ENCODE results near the gene OR2D3. TPM values are rescaled to one million over a fixed set of nuclear protein-coding genes. Genes with fewer than 3 reads are reported as not detected.
"Not testable (repeated sequence)": the region's sequence is repeated elsewhere in the genome, so short reads cannot be mapped to it uniquely, and the experiment has no call there.

Gene OR2D3
- total RNA-seq, 4 donors from 2014 or later: not detected

DNA sequence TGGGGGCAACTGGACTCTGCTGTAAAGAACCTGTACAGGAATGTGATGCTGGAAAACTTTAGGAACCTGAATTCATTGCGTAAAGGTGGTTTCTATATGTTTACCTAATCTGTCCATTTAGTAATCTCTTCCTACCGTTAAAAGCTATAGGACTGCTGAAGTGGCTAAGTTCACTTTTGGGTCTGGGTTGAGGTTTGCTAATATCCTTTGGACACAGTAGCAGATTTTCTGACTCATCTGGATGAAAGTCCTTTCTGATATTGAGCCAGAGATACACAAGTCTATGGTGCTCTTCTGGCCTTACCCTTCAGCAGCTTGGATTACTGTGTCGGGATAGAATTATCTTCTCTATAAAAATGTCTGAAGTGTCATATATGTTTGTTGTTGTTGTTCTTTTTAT, 22.3 kb downstream of the OR2D3 start:
- no peak overlapping the region for H3K27ac ChIP-seq
- H3K4me1 ChIP-seq: no peaks in the 10 kb centered on the region
- DNase-seq: no peak
- H3K9me3 ChIP-seq: no peaks in the 10 kb centered on the region
- TF ChIP-seq, protein P1, sequence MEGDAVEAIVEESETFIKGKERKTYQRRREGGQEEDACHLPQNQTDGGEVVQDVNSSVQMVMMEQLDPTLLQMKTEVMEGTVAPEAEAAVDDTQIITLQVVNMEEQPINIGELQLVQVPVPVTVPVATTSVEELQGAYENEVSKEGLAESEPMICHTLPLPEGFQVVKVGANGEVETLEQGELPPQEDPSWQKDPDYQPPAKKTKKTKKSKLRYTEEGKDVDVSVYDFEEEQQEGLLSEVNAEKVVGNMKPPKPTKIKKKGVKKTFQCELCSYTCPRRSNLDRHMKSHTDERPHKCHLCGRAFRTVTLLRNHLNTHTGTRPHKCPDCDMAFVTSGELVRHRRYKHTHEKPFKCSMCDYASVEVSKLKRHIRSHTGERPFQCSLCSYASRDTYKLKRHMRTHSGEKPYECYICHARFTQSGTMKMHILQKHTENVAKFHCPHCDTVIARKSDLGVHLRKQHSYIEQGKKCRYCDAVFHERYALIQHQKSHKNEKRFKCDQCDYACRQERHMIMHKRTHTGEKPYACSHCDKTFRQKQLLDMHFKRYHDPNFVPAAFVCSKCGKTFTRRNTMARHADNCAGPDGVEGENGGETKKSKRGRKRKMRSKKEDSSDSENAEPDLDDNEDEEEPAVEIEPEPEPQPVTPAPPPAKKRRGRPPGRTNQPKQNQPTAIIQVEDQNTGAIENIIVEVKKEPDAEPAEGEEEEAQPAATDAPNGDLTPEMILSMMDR (IDR thresholded peaks at IDR 0.05): no peak
- no peak for TF ChIP-seq POLR2A (IDR thresholded peaks at IDR 0.05)
- 91 to 94% methylated on average over 3 of the region's 3 CpGs for WGBS, 2 donors
- H3K36me3 ChIP-seq: no peaks in the 10 kb centered on the region
- no peaks in the 10 kb centered on the region for H3K27me3 ChIP-seq
- H3K4me3 ChIP-seq: no peak overlapping the region
- intact Hi-C loops (cut with DNase I): no loop called here

DNA sequence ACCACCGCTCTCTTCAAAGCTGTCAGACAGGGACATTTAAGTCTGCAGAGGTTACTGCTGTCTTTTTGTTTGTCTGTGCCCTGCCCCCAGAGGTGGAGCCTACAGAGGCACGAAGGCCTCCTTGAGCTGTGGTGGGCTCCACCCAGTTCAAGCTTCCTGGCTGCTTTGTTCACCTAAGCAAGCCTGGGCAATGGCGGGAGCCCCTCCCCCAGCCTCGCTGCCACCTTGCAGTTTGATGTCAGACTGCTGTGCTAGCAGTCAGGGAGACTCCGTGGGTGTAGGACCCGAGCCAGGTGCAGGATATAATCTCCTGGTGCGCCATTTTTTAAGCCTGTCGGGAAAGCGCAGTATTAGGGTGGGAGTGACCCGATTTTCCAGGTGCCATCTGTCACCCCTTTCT, 33.4 kb downstream of the OR2D3 start:
- H3K4me1 ChIP-seq; H3K36me3 ChIP-seq; H3K9me3 ChIP-seq; H3K27ac ChIP-seq; H3K27me3 ChIP-seq; DNase-seq; H3K4me3 ChIP-seq; intact Hi-C loops (cut with DNase I): not testable (repeated sequence)
- 87% methylated on average over 6 of the region's 10 CpGs; no CpG with 5 or more reads in 1 of the 2 donors for WGBS, 2 donors

DNA sequence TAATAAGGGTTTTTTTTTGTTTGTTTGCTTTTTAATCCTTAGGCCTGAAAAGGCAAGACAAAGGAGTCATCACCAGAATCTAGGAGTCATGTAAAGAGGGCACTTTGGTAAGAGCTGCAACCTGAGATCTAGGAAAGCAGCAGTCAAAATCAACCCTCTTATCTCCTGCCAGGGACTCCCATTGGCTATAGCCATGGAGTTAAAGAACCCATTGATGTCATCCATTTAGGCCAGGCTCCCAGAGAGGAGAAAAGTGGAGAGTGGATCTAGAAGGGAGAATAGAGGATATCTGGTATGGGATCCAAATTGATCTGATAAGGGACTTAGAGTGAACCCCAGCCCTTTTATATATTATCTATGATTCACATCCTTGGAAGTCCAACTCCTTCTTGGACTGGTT, 41.3 kb downstream of the OR2D3 start:
- no peak for TF ChIP-seq POLR2A (IDR thresholded peaks at IDR 0.05)
- TF ChIP-seq, protein P1 (IDR thresholded peaks at IDR 0.05): no peak
- Histone ChIP-seq H3K9me3 (no peaks in the 10 kb centered on the region), H3K27me3 (no peaks in the 10 kb centered on the region), H3K36me3 (no peaks in the 10 kb centered on the region), H3K4me1 (no peaks in the 10 kb centered on the region), H3K27ac (no peak overlapping the region), H3K4me3 (no peak overlapping the region)
- DNase-seq: no peak
- intact Hi-C loops (cut with DNase I): no loop called here

DNA sequence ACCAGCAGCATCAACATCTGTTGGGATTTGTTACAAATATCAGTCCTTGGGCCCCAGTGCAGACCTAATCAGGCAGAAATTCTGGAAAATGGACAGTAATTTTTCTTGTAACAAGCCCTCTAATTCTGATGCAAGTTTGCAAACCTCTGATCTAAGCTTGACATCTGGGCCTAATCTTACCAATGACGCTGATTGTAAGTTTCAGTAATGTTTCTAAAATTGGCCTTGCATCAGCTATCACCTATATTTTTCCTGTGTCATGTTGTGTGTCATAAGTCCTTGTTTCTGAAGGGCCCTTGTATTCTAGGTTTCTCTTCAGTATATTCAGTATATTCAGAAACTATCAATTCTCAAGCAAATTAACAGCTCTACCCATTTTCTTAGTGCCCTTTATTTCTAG, 41.9 kb downstream of the OR2D3 start:
- 94 to 96% methylated on average over 1 of the region's 1 CpG for WGBS, 2 donors
- H3K4me3 ChIP-seq: no peak overlapping the region
- no peaks in the 10 kb centered on the region for H3K36me3 ChIP-seq
- no peaks in the 10 kb centered on the region for H3K4me1 ChIP-seq
- no peak overlapping the region for H3K27ac ChIP-seq
- H3K9me3 ChIP-seq: no peaks in the 10 kb centered on the region
- TF ChIP-seq, protein P1 (IDR thresholded peaks at IDR 0.05): no peak
- no peak for TF ChIP-seq POLR2A (IDR thresholded peaks at IDR 0.05)
- no peak for DNase-seq
- H3K27me3 ChIP-seq: no peaks in the 10 kb centered on the region
- intact Hi-C loops (cut with DNase I): no loop called here

DNA sequence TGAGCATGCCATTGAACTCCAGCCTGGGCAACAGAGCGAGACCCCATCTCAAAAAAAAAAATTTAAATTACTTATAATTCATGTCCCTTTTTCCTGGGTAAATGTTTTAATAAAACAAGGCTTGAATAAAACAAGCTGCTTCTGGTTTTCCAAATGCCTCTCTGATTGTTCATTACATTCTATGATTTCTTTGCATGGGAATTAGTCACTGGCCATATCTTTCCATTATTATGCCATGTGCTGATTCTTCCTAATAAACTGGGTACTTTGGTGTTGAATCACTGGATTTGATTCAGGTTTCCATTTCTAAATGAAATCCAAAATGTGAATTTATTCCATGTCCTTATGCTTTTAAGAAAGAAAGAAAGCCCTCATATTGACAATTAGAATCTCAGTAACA, 48.0 kb downstream of the OR2D3 start:
- Histone ChIP-seq H3K9me3 (no peaks in the 10 kb centered on the region), H3K4me1 (no peaks in the 10 kb centered on the region), H3K4me3 (no peak overlapping the region), H3K27me3 (no peaks in the 10 kb centered on the region), H3K36me3 (no peaks in the 10 kb centered on the region), H3K27ac (no peak overlapping the region)
- TF ChIP-seq, protein P1 (IDR thresholded peaks at IDR 0.05): no peak
- no peak for TF ChIP-seq POLR2A (IDR thresholded peaks at IDR 0.05)
- intact Hi-C loops (cut with DNase I): no loop called here
- WGBS, 2 donors: 100% methylated on average over 1 of the region's 1 CpG
- DNase-seq: no peak

GRCh38 chr11:6969854-6970253, 49.1 kb downstream of the OR2D3 start:
- H3K4me3 ChIP-seq; intact Hi-C loops (cut with DNase I); H3K4me1 ChIP-seq; H3K27ac ChIP-seq; H3K27me3 ChIP-seq; DNase-seq; H3K36me3 ChIP-seq; H3K9me3 ChIP-seq: not testable (repeated sequence)
- 68 to 74% methylated on average over 4 of the region's 4 CpGs for WGBS, 2 donors

Other genes starting within 250 kb of the OR2D3 start
- gene MRPL17, start 237.7 kb upstream of the OR2D3 start, total RNA-seq: 10 to 100 TPM; 18.9 to 31.8 (median 26.1) TPM
- gene OR2AG2, start 149.0 kb upstream of the OR2D3 start, total RNA-seq: under 1 TPM in 3 of 4 donors, not detected in 1; 0.08 to 0.76 (median 0.13) TPM
- not detected for gene OR2AG1, start 138.0 kb upstream of the OR2D3 start, total RNA-seq
- gene OR6A2, start 121.3 kb upstream of the OR2D3 start, total RNA-seq: under 1 TPM in 3 of 4 donors, not detected in 1; 0.19 to 0.79 (median 0.38) TPM
- not detected for gene OR10A5, start 75.3 kb upstream of the OR2D3 start, total RNA-seq
- not detected for gene OR10A2, start 57.9 kb upstream of the OR2D3 start, total RNA-seq
- not detected for gene OR10A4, start 44.4 kb upstream of the OR2D3 start, total RNA-seq
- under 1 TPM in 1 of 4 donors, not detected in 3; 0.40 TPM for gene OR2D2, start 28.5 kb upstream of the OR2D3 start, total RNA-seq
- gene ZNF215, start 5.4 kb downstream of the OR2D3 start, total RNA-seq: 1 to 10 TPM in 3 of 4 donors, under 1 TPM in 1; 0.91 to 3.2 (median 2.0) TPM
- 1 to 10 TPM in 2 of 4 donors, under 1 TPM in 2; 0.40 to 2.1 (median 1.0) TPM for gene ZNF214, start 99.3 kb downstream of the OR2D3 start, total RNA-seq
- under 1 TPM in 1 of 4 donors, not detected in 3; 0.09 TPM for gene NLRP14, start 99.5 kb downstream of the OR2D3 start, total RNA-seq
- gene RBMXL2, start 168.0 kb downstream of the OR2D3 start, total RNA-seq: under 1 TPM in 1 of 4 donors, not detected in 3; 0.19 TPM

Measured in esophagus squamous epithelium (tissue), 5 donors.